Ishikawa (cell line): ENCODE data around the gene ABCC1.

ENCODE experiments used
- RAD21 ChIP-seq: IDR thresholded peaks from 2 replicates; pipeline ENCODE4 v1.6.1; 2012; ENCODE audit warnings: low read depth
- TF ChIP-seq, protein P1 (sequence below): IDR thresholded peaks from 2 replicates; pipeline ENCODE4 v1.6.1; 2012; ENCODE audit warnings: low read depth, mild to moderate bottlenecking

DNA sequence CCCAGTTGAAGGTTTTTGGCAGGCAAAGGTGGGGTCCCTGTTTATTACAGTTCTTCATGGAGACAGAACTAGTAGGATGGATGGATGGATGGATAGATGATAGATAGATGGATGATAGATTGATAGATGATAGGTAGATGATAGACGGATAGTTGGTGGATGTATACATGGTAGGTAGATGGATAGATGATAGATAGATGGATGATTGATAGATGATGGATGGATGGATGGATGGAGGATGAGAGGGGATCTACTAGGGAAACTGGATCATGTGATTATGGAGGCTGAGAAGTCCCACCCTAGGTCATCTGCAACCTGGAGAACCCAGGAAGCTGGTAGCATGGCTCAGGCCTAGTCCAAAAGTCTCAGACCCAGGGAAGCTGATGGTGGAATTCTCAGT is 88.6 kb downstream of the ABCC1 start:
- TF ChIP-seq, protein P1, sequence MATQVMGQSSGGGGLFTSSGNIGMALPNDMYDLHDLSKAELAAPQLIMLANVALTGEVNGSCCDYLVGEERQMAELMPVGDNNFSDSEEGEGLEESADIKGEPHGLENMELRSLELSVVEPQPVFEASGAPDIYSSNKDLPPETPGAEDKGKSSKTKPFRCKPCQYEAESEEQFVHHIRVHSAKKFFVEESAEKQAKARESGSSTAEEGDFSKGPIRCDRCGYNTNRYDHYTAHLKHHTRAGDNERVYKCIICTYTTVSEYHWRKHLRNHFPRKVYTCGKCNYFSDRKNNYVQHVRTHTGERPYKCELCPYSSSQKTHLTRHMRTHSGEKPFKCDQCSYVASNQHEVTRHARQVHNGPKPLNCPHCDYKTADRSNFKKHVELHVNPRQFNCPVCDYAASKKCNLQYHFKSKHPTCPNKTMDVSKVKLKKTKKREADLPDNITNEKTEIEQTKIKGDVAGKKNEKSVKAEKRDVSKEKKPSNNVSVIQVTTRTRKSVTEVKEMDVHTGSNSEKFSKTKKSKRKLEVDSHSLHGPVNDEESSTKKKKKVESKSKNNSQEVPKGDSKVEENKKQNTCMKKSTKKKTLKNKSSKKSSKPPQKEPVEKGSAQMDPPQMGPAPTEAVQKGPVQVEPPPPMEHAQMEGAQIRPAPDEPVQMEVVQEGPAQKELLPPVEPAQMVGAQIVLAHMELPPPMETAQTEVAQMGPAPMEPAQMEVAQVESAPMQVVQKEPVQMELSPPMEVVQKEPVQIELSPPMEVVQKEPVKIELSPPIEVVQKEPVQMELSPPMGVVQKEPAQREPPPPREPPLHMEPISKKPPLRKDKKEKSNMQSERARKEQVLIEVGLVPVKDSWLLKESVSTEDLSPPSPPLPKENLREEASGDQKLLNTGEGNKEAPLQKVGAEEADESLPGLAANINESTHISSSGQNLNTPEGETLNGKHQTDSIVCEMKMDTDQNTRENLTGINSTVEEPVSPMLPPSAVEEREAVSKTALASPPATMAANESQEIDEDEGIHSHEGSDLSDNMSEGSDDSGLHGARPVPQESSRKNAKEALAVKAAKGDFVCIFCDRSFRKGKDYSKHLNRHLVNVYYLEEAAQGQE, result no peak
- TF ChIP-seq RAD21, result no peak
